ENCODE data around the gene SDHB.
A peak's percentile ranks its signal among the peaks of the same experiment; 100 is the strongest.

SDHB gene

DNA sequence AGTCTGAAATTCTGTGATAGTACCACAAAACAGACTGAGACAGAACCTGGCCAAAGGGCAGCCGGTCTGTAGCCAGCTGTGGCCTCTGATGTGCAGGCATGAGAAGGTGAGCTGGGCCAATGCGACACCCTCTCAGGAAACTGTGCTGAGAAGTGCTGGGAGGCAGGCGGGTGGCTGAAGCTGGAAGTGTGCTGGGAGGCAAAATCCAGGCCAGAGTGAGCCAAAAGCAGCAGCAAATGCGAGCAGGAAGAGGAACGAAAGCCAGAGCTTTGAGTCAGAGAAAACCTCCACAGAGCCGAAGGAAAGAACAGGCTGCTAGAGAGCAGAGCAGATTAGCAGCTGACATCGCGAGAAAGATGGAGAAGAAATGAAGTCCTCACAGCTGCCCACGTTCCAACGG lies 31.9 kb downstream of the SDHB start:
- no peak overlapping the region for H3K4me3 Mint-ChIP-seq
- peaks cover 64% of the 10 kb centered on the region for H3K36me3 Mint-ChIP-seq (ENCODE audit: low read depth)
- H3K27ac Mint-ChIP-seq, result peak overlapping the region; percentile 68
- TF ChIP-seq CTCF (IDR thresholded peaks at IDR 0.05), result no peak
- DNase-seq, result no peak
- no peaks in the 10 kb centered on the region for H3K4me1 Mint-ChIP-seq
- H3K27me3 Mint-ChIP-seq (ENCODE audit: low read depth, poor library complexity), result no peaks in the 10 kb centered on the region
- H3K9me3 Mint-ChIP-seq, result no peaks in the 10 kb centered on the region

DNA sequence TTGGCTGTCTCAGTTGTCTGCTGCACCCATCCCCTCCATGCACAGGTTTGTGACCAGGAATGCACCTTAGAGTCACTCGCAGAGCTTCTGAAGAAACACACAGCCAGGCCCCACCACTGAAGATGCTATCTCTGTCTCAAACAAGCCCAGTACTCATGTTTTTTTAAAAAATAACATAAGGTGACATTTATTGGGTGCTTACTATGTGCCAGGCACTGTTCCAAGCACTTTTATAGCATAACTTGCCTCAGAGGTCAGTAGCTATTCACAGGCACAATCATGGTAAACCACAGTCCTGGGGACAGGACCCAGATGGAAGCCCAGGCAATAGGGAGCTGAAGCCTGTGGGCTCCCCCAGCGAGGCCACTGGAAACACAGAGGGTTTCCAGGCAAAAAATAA lies 33.3 kb downstream of the SDHB start:
- H3K4me1 Mint-ChIP-seq, result peaks cover 10% of the 10 kb centered on the region

DNA sequence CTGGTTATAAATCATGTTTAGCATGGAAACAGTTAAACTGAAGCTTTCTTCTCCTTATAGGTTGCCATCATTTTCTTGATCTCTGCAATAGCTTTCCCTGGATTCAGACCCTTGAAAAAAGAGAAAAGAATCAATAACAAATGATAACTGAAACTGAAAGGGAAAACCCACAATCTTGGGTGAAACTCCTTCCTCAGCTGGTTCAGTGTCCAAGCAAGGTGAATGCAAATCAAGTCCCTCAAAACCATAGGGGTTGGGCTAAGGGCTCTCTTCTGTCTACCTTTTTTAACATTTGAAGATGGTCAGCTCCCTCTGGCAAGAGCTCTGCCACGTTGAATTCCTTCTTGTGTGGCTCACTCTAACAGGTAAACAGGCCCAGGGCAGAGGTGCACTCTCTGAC lies 35.0 kb downstream of the SDHB start:
- H3K27me3 Mint-ChIP-seq (ENCODE audit: low read depth, poor library complexity), result no peaks in the 10 kb centered on the region
- H3K9me3 Mint-ChIP-seq, result no peaks in the 10 kb centered on the region
- no peak for TF ChIP-seq CTCF (IDR thresholded peaks at IDR 0.05)
- DNase-seq, result no peak
- H3K36me3 Mint-ChIP-seq (ENCODE audit: low read depth), result peaks cover 62% of the 10 kb centered on the region
- H3K4me3 Mint-ChIP-seq, result no peak overlapping the region
- peak overlapping the region; percentile 23 for H3K27ac Mint-ChIP-seq
- H3K4me1 Mint-ChIP-seq, result peaks cover 18% of the 10 kb centered on the region

More for the DNA sequence above, 33.3 kb downstream of the SDHB start:
- H3K9me3 Mint-ChIP-seq, result no peaks in the 10 kb centered on the region
- TF ChIP-seq CTCF (IDR thresholded peaks at IDR 0.05), result no peak
- H3K27ac Mint-ChIP-seq, result no peak overlapping the region
- no peaks in the 10 kb centered on the region for H3K27me3 Mint-ChIP-seq (ENCODE audit: low read depth, poor library complexity)
- no peak for DNase-seq
- peaks cover 69% of the 10 kb centered on the region for H3K36me3 Mint-ChIP-seq (ENCODE audit: low read depth)
- H3K4me3 Mint-ChIP-seq, result no peak overlapping the region

DNA sequence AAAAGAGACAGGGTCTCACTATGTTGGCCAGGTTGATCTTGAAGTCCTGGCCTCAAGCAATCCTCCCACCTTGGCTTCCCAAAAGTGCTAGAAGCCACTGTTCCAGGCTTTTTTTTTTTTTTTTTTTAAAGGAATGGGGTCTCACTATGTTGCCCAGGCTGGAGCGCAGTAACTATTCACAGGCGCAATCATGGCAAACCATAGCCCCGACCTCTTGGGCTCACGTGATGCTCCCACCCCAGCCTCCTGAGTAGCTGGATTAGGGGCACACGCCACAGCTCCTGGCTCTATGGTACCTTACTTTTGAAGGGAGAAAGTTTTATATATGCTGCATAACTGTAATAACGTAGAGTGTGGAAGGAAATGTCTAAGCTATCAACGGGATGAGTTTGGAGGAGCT lies 36.4 kb downstream of the SDHB start:
- H3K27ac Mint-ChIP-seq, result no peak overlapping the region
- no peak overlapping the region for H3K4me3 Mint-ChIP-seq
- H3K27me3 Mint-ChIP-seq (ENCODE audit: low read depth, poor library complexity), result peaks cover 10% of the 10 kb centered on the region
- H3K4me1 Mint-ChIP-seq, result peaks cover 27% of the 10 kb centered on the region
- H3K9me3 Mint-ChIP-seq, result no peaks in the 10 kb centered on the region
- DNase-seq, result no peak
- H3K36me3 Mint-ChIP-seq (ENCODE audit: low read depth), result peaks cover 49% of the 10 kb centered on the region
- TF ChIP-seq CTCF (IDR thresholded peaks at IDR 0.05), result no peak

GRCh38 chr1:17016317-17016661 lies 37.5 kb downstream of the SDHB start:
- H3K27me3 Mint-ChIP-seq (ENCODE audit: low read depth, poor library complexity), result peaks cover 10% of the 10 kb centered on the region
- H3K9me3 Mint-ChIP-seq, result no peaks in the 10 kb centered on the region
- H3K27ac Mint-ChIP-seq, result peak overlapping the region; percentile 4
- DNase-seq, result no peak
- no peak for TF ChIP-seq CTCF (IDR thresholded peaks at IDR 0.05)
- no peak overlapping the region for H3K4me3 Mint-ChIP-seq
- H3K4me1 Mint-ChIP-seq, result peaks cover 34% of the 10 kb centered on the region
- H3K36me3 Mint-ChIP-seq (ENCODE audit: low read depth), result peaks cover 40% of the 10 kb centered on the region

GRCh38 chr1:17014671-17015567 lies 38.9 kb downstream of the SDHB start:
- TF ChIP-seq CTCF (IDR thresholded peaks at IDR 0.05), result no peak
- Mint-ChIP-seq H3K9me3 (no peaks in the 10 kb centered on the region), H3K4me1 (peaks cover 43% of the 10 kb centered on the region), H3K36me3 (ENCODE audit: low read depth) (peaks cover 29% of the 10 kb centered on the region), H3K27ac (no peak overlapping the region), H3K27me3 (ENCODE audit: low read depth, poor library complexity) (peaks cover 10% of the 10 kb centered on the region), H3K4me3 (no peak overlapping the region)
- no peak for DNase-seq

Measured in nephron progenitor cell (in vitro differentiated cells).